HG03139 (cell line): Measurements from ENCODE around the gene PANX2.

Experiments used
- ATAC-seq: cut with Tn5 transposase; IDR thresholded peaks from one replicate; pipeline ENCODE4 v1.9.1; 2021; ENCODE audit not compliant: unreplicated experiment

PANX2 gene

DNA sequence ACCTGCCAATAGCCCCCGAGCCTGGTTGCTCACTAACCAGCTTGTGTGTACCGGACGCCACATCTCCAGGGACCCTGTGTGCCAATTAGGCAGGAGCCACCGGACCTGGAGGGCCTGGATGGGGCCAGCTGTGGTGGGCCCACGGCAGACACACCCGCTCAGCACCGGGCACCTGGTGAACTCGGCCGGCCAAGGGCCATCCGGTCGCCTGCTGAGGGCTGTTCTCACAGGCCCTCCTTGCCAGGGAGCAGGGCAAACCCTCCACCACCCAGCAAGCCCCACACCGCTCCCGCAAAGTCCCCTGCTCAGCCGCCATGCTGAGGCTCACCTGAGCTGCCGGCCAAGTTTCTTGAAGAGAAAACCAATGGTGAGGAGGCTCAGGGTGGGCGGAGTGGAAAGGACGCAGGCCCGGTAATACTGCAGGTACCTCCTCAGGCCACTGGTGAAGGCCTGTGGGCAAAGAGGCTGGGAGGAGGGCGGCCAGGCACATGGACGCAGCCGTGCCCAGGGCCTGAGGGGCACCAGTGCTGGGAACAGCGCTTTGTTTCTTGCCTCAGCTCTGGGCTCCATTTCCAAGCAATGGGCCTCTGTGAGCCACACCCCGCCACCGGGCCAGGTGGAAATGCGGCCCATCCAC is 57.2 kb downstream of the PANX2 start:
- no peak for ATAC-seq

DNA sequence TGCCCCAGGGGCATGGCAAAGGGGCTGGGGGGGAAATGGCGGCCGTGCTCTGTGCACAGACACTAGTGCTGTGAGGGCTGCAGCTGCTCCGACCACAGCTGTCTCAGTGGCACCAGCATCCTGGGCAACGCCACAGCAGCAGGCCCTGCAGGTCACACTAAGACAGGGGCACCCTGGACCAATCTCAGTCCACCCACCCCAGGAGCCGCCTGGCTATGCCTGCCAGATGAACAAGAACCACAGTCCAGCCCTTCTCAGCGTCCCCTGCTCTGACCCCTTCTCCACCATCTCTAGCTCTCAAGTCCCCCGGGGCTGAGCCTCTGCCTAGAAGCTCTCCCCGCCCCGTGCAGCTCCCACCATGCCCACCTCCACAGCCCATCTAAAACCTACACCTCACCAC is 57.8 kb downstream of the PANX2 start:
- no peak for ATAC-seq

DNA sequence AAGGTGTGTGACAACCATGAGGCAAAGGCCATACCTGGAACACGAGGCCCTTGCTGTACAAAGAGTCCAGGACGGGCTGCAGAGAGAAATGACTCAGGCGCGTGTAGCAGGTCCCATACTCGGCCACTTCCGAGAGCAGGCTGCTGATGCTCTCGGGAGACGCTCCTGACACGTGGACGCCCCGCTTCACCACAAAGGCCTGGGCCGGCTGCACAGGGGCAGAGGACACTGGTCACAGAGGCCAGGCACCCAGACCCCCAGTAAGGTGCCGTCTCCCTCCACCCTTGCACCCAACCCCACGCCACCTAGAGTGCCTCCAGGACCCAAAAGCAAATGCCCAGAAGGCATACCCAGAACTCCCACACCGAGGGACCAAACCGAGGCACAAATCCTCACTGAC is 58.8 kb downstream of the PANX2 start:
- no peak for ATAC-seq
